ENCODE data around the gene RESF1. TPM values are rescaled to one million over a fixed set of nuclear protein-coding genes. Genes with fewer than 3 reads are reported as not detected.

The RESF1 gene
- total and polyA plus RNA-seq, 2 of the 13 experiments (the other 11 are each of a cell fraction or from before 2014, with no cell fraction given) = 7.9 to 16.8 TPM

GRCh38 chr12:32003654-32004053, 44.4 kb downstream of the RESF1 start:
- peaks cover 8% of the 10 kb centered on the region for H3K4me1 ChIP-seq (ENCODE audit: insufficient read depth, low read length)
- in situ Hi-C loops (cut with HindIII; ENCODE audit: extremely low pct_ligation_motif_present, low pct_unique_long_range_greater_than_20kb) = no loop called here
- CTCF ChIA-PET (ENCODE audit: low intra/inter-chr PET ratio, low total read pairs) = no interaction called here
- intact Hi-C loops (cut with micrococcal nuclease; ENCODE audit: unreplicated experiment) = no loop called here
- H3K27me3 ChIP-seq (ENCODE audit: control insufficient read depth in 1 of 2, insufficient read depth in 2 of 2, low read length in 2 of 2) = no peaks in the 10 kb centered on the region
- no peak overlapping the region for H3K9ac ChIP-seq (ENCODE audit: insufficient read depth, low read depth, low read length)
- no TSS peak for BruUV-seq (replicated peaks)
- ATAC-seq (no peak), DNase-seq (ENCODE audit: low spot score) (no peak), FAIRE-seq (no peak)
- POLR2A ChIA-PET = no interaction called here
- H4K20me1 ChIP-seq (ENCODE audit: insufficient read depth, low read length) = no peaks in the 10 kb centered on the region
- H3K4me3 ChIP-seq (replicated peaks in 1 of 3; ENCODE audit: insufficient read depth in 1 of 3, low read depth in 2 of 3, low read length in 3 of 3) = no peak overlapping the region
- WGBS (ENCODE audit: low lambda C conversion rate) = 94% methylated on average over 1 of the region's 1 CpG
- H3K27ac ChIP-seq (ENCODE audit: extremely low read length, insufficient read depth, low read length) = no peak overlapping the region
- H3K36me3 ChIP-seq (replicated peaks in 1 of 2; ENCODE audit: control insufficient read depth in 1 of 2, insufficient read depth in 2 of 2, low read length in 2 of 2) = no peaks in the 10 kb centered on the region
- H3K9me3 ChIP-seq (ENCODE audit: low read length) = no peaks in the 10 kb centered on the region
- H3K4me2 ChIP-seq (ENCODE audit: low read depth, low read length) = no peak overlapping the region
- H3K79me2 ChIP-seq (ENCODE audit: insufficient read depth, low read length) = no peaks in the 10 kb centered on the region
- TF ChIP-seq ZBTB49 (CRISPR knock-in tag; IDR thresholded peaks at IDR 0.05; ENCODE audit: borderline replicate concordance) = no peak
- 0 out of 2 replicates have a peak, but pooled peaks have one; percentile 16 for TF ChIP-seq ZNF121 (CRISPR knock-in tag; IDR thresholded peaks at IDR 0.05)
- no peak overlapping the region for H2AFZ ChIP-seq (ENCODE audit: low read length)

- no peak overlapping the region for H3K27ac ChIP-seq (ENCODE audit: extremely low read length, insufficient read depth, low read length)
- no TSS peak for BruUV-seq (replicated peaks)
- ATAC-seq = no peak
- intact Hi-C loops (cut with micrococcal nuclease; ENCODE audit: unreplicated experiment) = no loop called here
- no peak for TF ChIP-seq ZNF121 (CRISPR knock-in tag; IDR thresholded peaks at IDR 0.05)
- no peak for TF ChIP-seq U2AF1 (optimal IDR thresholded peaks at IDR 0.05; ENCODE audit: low read depth, low read length)
- TF ChIP-seq GLI4 (CRISPR knock-in tag; IDR thresholded peaks at IDR 0.05; ENCODE audit: borderline replicate concordance) = no peak
- TF ChIP-seq SOX13 (IDR thresholded peaks at IDR 0.05) = no peak
- TF ChIP-seq SOX13 (CRISPR knock-in tag; conservative IDR thresholded peaks at IDR 0.05 in 1 of 2, IDR thresholded peaks at IDR 0.05 in 1 of 2) = no peak
- TF ChIP-seq RARG (CRISPR knock-in tag; IDR thresholded peaks at IDR 0.05; ENCODE audit: low read depth) = no peak
- TF ChIP-seq MED8 (CRISPR knock-in tag; IDR thresholded peaks at IDR 0.05; ENCODE audit: insufficient replicate concordance) = no peak
- no peak for TF ChIP-seq THAP11 (CRISPR knock-in tag; IDR thresholded peaks at IDR 0.05)
- no peak for TF ChIP-seq NR3C1 (CRISPR knock-in tag; IDR thresholded peaks at IDR 0.05)
- no peak for TF ChIP-seq CREB1 (IDR thresholded peaks at IDR 0.05)
- TF ChIP-seq CREB1 (CRISPR knock-in tag; IDR thresholded peaks at IDR 0.05) = no peak
- no peak overlapping the region for H2AFZ ChIP-seq (ENCODE audit: low read length)
- H3K9ac ChIP-seq (ENCODE audit: insufficient read depth, low read depth, low read length) = no peak overlapping the region
- in situ Hi-C loops (cut with HindIII; ENCODE audit: extremely low pct_ligation_motif_present, low pct_unique_long_range_greater_than_20kb) = no loop called here
- no peak for FAIRE-seq
- POLR2A ChIA-PET = no interaction called here
- CTCF ChIA-PET (ENCODE audit: low intra/inter-chr PET ratio, low total read pairs) = no interaction called here
- no peaks in the 10 kb centered on the region for H4K20me1 ChIP-seq (ENCODE audit: insufficient read depth, low read length)
- no peaks in the 10 kb centered on the region for H3K9me3 ChIP-seq (ENCODE audit: low read length)
- H3K4me3 ChIP-seq (replicated peaks in 1 of 3; ENCODE audit: insufficient read depth in 1 of 3, low read depth in 2 of 3, low read length in 3 of 3) = no peak overlapping the region
- H3K79me2 ChIP-seq (ENCODE audit: insufficient read depth, low read length) = no peaks in the 10 kb centered on the region
- H3K4me1 ChIP-seq (ENCODE audit: insufficient read depth, low read length) = peaks cover 8% of the 10 kb centered on the region
- no peaks in the 10 kb centered on the region for H3K27me3 ChIP-seq (ENCODE audit: control insufficient read depth in 1 of 2, insufficient read depth in 2 of 2, low read length in 2 of 2)
- H3K36me3 ChIP-seq (replicated peaks in 1 of 2; ENCODE audit: control insufficient read depth in 1 of 2, insufficient read depth in 2 of 2, low read length in 2 of 2) = no peaks in the 10 kb centered on the region
- H3K4me2 ChIP-seq (ENCODE audit: low read depth, low read length) = no peak overlapping the region
- DNase-seq (ENCODE audit: low spot score) = no peak
- WGBS (ENCODE audit: low lambda C conversion rate) = 62% methylated on average over 11 of the region's 11 CpGs
These were observed 46.4 kb downstream of the RESF1 start for GRCh38 chr12:32005496-32006125.
